ENCODE data around the gene MYO1D.

MYO1D gene

DNA sequence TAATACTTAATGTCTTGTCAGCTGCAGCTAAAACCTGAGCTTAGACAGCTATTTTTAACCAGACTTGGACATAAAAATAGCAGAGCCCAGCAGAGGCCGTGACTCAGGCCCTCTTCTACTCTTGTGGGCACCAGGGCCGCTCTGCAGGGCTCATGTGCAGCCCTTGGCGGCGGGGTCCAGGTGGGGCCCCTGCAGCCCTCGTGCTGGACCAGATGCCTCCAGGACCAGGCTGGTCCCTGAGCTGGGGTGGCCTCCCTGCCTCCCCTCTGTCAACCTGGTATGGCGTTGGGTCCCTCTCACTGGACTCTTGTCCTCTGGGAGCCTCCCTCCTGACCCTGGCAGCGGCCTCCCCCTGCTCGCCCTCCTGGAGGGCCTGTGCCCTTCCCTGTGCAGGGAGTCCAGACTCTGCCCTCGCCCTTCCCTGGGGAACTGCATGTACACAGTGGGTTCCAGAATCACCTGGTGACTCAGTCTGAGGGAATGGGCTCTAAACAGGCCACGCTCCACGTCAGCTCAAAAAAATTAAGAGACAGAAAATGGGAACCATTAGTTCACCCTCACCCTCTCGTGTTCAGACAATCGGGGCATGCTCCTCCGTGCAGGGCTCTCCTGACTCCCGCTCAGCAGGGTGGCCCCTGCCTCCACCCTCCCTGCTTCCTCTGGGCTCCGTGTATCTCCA is 380.4 kb downstream of the MYO1D start:
- no peaks in the 10 kb centered on the region for H3K27me3 ChIP-seq
- H3K4me1 ChIP-seq: no peaks in the 10 kb centered on the region
- no peak for DNase-seq
- H3K36me3 ChIP-seq: no peaks in the 10 kb centered on the region
- H3K4me3 ChIP-seq (ENCODE audit: low read depth, low read length): no peak overlapping the region
- TF ChIP-seq, protein P1, sequence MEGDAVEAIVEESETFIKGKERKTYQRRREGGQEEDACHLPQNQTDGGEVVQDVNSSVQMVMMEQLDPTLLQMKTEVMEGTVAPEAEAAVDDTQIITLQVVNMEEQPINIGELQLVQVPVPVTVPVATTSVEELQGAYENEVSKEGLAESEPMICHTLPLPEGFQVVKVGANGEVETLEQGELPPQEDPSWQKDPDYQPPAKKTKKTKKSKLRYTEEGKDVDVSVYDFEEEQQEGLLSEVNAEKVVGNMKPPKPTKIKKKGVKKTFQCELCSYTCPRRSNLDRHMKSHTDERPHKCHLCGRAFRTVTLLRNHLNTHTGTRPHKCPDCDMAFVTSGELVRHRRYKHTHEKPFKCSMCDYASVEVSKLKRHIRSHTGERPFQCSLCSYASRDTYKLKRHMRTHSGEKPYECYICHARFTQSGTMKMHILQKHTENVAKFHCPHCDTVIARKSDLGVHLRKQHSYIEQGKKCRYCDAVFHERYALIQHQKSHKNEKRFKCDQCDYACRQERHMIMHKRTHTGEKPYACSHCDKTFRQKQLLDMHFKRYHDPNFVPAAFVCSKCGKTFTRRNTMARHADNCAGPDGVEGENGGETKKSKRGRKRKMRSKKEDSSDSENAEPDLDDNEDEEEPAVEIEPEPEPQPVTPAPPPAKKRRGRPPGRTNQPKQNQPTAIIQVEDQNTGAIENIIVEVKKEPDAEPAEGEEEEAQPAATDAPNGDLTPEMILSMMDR (IDR thresholded peaks at IDR 0.05; ENCODE audit: low read depth, low read length): no peak
- H3K9me3 ChIP-seq: no peaks in the 10 kb centered on the region

DNA sequence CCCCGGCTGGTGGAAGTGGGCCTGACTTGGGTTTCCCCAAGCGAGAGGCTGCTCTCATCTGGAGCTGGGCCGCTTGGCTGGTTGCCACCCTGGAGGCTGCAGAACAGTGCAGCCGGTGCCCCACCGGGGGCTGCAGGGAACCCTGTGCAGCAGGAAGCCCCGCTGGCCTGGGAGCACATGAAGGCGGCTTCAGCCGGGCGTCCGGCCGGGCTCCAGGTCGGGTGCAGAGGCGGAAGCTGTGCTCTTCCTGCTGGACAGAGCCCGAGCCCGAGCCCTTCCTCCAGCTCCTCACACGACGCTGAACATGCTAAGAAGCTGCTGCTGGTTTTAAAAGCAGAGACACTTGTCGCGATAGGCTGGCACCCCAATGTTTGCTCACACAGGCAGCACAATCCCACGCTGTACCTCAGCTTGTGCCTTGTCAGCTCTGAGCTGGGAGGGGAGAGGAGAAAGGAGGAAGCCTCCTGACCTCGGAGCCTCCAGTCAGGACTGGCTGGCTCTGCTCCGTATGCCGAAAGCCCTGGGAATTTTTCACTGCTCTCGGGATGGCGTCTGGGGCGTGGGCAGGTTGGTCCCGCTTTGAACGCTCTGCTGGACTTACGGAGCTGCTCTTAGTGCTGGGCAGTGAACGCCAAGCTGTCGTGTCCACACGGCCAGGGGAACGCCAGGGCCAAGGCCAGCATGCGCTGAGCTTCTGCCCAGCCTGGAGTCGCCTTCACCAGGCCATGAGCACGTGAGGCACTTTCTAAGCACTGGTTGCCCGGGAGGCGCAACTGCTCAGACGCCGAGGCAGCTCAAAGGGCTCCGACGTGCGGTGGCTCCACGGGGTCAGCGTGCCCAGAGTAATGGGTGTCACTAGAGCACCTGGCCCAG is 381.3 kb downstream of the MYO1D start:
- DNase-seq: peak; percentile 24
- TF ChIP-seq, protein P1 (IDR thresholded peaks at IDR 0.05; ENCODE audit: low read depth, low read length): no peak
- H3K27me3 ChIP-seq: no peaks in the 10 kb centered on the region
- H3K36me3 ChIP-seq: no peaks in the 10 kb centered on the region
- no peak overlapping the region for H3K4me3 ChIP-seq (ENCODE audit: low read depth, low read length)
- H3K9me3 ChIP-seq: no peaks in the 10 kb centered on the region
- no peaks in the 10 kb centered on the region for H3K4me1 ChIP-seq

DNA sequence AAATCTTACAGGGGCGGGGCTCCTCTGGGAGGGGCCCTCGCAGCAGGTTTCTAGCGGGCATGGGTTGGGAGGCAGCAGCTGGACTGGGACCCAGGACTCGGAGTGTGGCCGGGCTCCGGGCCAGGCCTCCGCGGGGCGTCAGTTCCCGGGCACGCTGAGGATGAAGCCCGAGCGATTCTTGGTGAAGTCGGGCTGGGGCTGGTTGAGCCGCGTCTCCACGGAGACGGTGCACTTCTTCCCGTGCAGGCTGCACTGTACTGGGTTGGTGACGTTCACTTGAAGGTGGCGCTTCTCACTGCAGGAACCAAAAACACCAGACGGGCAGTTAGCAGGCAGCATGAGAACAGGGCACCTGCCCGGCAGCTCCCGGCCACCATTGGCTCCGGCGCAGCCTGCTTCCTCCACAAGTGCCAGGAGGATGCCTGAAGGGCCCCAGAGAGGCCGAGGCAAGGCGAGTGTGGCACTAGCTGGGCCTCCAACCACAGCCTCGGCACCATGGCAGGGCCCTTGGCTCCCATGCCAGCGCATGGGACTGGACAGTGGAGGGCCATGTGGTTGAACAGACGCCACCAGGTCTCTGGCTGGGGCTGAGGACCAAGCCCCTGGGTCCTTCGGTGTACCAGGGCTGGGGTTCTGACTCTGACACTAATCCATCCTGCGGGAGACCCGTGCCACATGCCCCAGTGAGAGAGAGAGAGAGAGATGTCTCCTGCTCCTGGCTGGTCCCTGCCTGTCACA is 382.1 kb downstream of the MYO1D start:
- Histone ChIP-seq H3K4me3 (ENCODE audit: low read depth, low read length) (no peak overlapping the region), H3K9me3 (no peaks in the 10 kb centered on the region), H3K4me1 (no peaks in the 10 kb centered on the region), H3K36me3 (no peaks in the 10 kb centered on the region), H3K27me3 (no peaks in the 10 kb centered on the region)
- TF ChIP-seq, protein P1 (IDR thresholded peaks at IDR 0.05; ENCODE audit: low read depth, low read length): no peak
- DNase-seq: no peak

DNA sequence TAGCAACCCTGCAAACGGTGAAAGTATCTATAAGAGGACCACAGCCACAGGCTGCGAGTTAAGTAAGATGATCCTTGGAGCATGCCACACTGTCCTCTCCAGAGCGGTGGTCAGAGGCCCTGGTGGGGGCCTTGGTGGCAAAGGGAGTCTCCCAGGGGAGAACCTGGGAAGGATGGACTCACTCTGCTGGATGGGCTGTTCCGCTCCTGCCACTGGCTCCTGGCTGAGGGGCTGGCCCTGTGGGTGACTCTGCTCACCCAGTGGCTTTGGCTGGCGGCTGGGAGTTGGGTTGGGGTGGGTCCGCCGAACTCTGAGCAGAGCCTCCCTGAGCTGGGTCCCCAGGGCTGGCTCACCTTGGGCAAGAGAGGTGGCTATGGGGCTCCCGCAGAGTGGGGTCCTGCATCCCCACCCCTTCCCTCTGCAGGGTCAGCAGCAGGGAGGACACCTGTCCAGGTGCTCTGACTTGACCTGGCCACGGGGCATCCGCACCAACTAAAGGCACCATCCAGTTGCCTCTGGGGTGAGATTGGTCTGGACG is 382.9 kb downstream of the MYO1D start:
- no peak for DNase-seq
- H3K36me3 ChIP-seq: no peaks in the 10 kb centered on the region
- H3K4me3 ChIP-seq (ENCODE audit: low read depth, low read length): no peak overlapping the region
- no peaks in the 10 kb centered on the region for H3K9me3 ChIP-seq
- H3K27me3 ChIP-seq: no peaks in the 10 kb centered on the region
- H3K4me1 ChIP-seq: no peaks in the 10 kb centered on the region
- TF ChIP-seq, protein P1 (IDR thresholded peaks at IDR 0.05; ENCODE audit: low read depth, low read length): no peak

DNA sequence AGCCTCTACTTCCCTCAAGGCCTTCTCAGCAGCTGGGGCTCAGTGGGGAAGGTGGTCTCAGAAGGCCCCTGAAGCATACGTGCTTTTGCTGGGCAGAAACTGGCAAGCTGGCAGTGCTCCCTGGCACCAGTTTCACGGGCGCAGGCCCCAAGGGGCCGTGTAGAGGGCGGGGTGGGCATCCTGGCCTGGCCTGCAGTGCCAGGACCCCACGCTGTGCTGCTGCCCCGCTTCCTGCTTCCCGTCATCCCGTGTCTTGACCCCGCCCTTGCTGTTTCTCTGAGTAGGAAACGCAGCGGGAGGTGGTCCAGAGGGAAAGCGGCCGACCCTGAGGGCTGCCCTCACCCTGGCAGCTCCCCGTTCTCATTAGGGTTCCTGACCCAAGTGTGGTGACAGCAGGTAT is 383.4 kb downstream of the MYO1D start:
- no peak for DNase-seq

More for the DNA sequence above, 383.4 kb downstream of the MYO1D start:
- H3K4me3 ChIP-seq (ENCODE audit: low read depth, low read length): no peak overlapping the region
- H3K9me3 ChIP-seq: no peaks in the 10 kb centered on the region
- no peaks in the 10 kb centered on the region for H3K4me1 ChIP-seq
- H3K36me3 ChIP-seq: peaks cover 2% of the 10 kb centered on the region
- TF ChIP-seq, protein P1 (IDR thresholded peaks at IDR 0.05; ENCODE audit: low read depth, low read length): no peak
- H3K27me3 ChIP-seq: no peaks in the 10 kb centered on the region
